Smooth muscle cell of the umbilical artery (primary cell): ENCODE results near the gene ZDHHC4. TPM values are rescaled to one million over a fixed set of nuclear protein-coding genes. Genes with fewer than 3 reads are reported as not detected.

ENCODE experiments used
- total RNA-seq: library from RNA; depleted of rRNA; stranded (reverse); fragments of >200 nt; gene quantifications from 2 replicates; pipeline ENCODE4 v1.2.3, GENCODE V29; 2014

The ZDHHC4 gene
- total RNA-seq = 52.9 and 67.7 TPM in 2 replicates

GRCh38 chr7:6577369-6578113 is at the start of gene ZDHHC4:
Gene ZDHHC4 (plus strand): TSS chr7:6577454. CDS start chr7:6580562, 3,108 bp downstream.

GRCh38 chr7:6551016-6551511 is 26.2 kb upstream of the ZDHHC4 start, which contains the start of gene GRID2IP:
Gene GRID2IP (minus strand): TSS chr7:6551461. CDS start chr7:6551436, 25 bp downstream.

GRCh38 chr7:6589829-6590644 is 12.8 kb downstream of the ZDHHC4 start, which contains the start of gene INTS15:
Gene INTS15 (plus strand): TSS chr7:6590021. CDS start chr7:6590284, 263 bp downstream.

GRCh38 chr7:6614953-6615722 is 37.9 kb downstream of the ZDHHC4 start, which contains the start of gene ZNF853:
Gene ZNF853 (plus strand): TSS chr7:6615610. CDS start chr7:6616175, 565 bp downstream.

GRCh38 chr7:6636741-6637543 is 59.7 kb downstream of the ZDHHC4 start, which contains the start of gene ZNF316:
Gene ZNF316 (plus strand): TSS chr7:6637318. CDS start chr7:6642410, 5,092 bp downstream.

Other genes with a start within 250 kb of the ZDHHC4 start
- 20.5 and 20.6 TPM in 2 replicates for gene FAM220A, start 228.5 kb upstream of the ZDHHC4 start, total RNA-seq
- 38.0 and 67.5 TPM in 2 replicates for gene RAC1, start 202.9 kb upstream of the ZDHHC4 start, total RNA-seq
- 14.7 and 18.7 TPM in 2 replicates for gene DAGLB, start 129.5 kb upstream of the ZDHHC4 start, total RNA-seq
- gene KDELR2, start 93.3 kb upstream of the ZDHHC4 start, total RNA-seq = 314 and 378 TPM in 2 replicates
- not detected in 2 replicates for gene GRID2IP, start 26.0 kb upstream of the ZDHHC4 start, total RNA-seq
- 8.9 and 9.8 TPM in 2 replicates for gene INTS15, start 12.6 kb downstream of the ZDHHC4 start, total RNA-seq
- 3.9 and 5.3 TPM in 2 replicates for gene ZNF853, start 38.2 kb downstream of the ZDHHC4 start, total RNA-seq
- gene ZNF316, start 59.9 kb downstream of the ZDHHC4 start, total RNA-seq = 12.2 and 19.7 TPM in 2 replicates
- 17.5 and 20.9 TPM in 2 replicates for gene ZNF12, start 129.5 kb downstream of the ZDHHC4 start, total RNA-seq
- gene RSPH10B2, start 176.6 kb downstream of the ZDHHC4 start, total RNA-seq = 0.05 TPM in 1 of 2 replicates, not detected in the other
- 46.8 and 62.4 TPM in 2 replicates for gene CCZ1B, start 248.8 kb downstream of the ZDHHC4 start, total RNA-seq